ENCODE data around the gene ARNT2.

The ARNT2 gene

DNA sequence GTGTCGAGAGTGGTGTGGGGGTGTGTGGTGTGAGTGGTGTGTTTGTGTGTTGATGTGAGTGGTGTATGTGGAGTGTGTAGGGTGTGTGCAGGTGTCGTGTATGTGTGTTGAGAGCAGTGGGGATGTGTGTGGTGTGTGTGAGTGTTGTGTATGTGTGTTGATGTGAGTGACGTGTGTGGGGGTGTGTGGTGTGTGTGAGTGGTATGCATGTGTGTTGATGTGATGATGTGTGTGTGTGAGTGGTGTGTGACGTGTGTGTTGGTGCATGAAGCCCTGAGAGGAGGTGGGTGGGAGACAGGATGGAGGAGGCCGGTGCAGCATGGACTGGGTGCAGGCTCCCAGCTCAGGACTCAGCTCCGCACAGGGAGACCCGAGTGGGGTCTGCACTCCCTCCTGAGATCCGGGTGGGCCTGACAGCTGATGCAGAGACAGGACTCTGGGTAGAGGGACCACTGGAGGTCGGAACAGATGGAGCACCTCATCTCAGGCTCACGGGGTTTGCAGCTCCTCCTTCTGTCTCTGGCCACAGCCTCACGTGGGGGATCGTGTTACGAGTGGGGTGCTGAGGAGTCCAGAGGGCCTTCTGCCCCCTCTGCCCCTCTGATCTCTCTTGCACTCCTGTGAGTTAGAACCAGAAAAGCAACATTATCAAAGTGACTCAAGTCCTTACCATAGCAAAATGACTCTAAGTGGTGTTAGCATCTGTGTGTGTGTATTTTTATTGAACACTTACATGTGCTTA, 41.3 kb downstream of the ARNT2 start:
- Histone ChIP-seq H3K4me1 (ENCODE audit: low read depth, poor library complexity, severe bottlenecking) (no peaks in the 10 kb centered on the region), H3K4me3 (IDR thresholded peaks at IDR 0.05; ENCODE audit: insufficient read depth, low read depth, low read length) (no peak overlapping the region), H2AFZ (ENCODE audit: low read depth) (no peak overlapping the region), H3K9ac (no peak overlapping the region), H3K27me3 (ENCODE audit: insufficient read depth, low read depth) (no peaks in the 10 kb centered on the region), H3K79me2 (ENCODE audit: insufficient read depth, low read depth) (no peaks in the 10 kb centered on the region), H4K20me1 (ENCODE audit: insufficient read depth) (no peaks in the 10 kb centered on the region), H3K36me3 (ENCODE audit: insufficient read depth) (no peaks in the 10 kb centered on the region), H3K4me2 (no peak overlapping the region), H3K27ac (no peak overlapping the region)
- TF ChIP-seq, protein P1, sequence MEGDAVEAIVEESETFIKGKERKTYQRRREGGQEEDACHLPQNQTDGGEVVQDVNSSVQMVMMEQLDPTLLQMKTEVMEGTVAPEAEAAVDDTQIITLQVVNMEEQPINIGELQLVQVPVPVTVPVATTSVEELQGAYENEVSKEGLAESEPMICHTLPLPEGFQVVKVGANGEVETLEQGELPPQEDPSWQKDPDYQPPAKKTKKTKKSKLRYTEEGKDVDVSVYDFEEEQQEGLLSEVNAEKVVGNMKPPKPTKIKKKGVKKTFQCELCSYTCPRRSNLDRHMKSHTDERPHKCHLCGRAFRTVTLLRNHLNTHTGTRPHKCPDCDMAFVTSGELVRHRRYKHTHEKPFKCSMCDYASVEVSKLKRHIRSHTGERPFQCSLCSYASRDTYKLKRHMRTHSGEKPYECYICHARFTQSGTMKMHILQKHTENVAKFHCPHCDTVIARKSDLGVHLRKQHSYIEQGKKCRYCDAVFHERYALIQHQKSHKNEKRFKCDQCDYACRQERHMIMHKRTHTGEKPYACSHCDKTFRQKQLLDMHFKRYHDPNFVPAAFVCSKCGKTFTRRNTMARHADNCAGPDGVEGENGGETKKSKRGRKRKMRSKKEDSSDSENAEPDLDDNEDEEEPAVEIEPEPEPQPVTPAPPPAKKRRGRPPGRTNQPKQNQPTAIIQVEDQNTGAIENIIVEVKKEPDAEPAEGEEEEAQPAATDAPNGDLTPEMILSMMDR (conservative IDR thresholded peaks at IDR 0.05; ENCODE audit: low read depth, low read length), result no peak

- no peak overlapping the region for H3K4me2 ChIP-seq
- no peaks in the 10 kb centered on the region for H3K79me2 ChIP-seq (ENCODE audit: insufficient read depth, low read depth)
- H2AFZ ChIP-seq (ENCODE audit: low read depth), result no peak overlapping the region
- H4K20me1 ChIP-seq (ENCODE audit: insufficient read depth), result no peaks in the 10 kb centered on the region
- no peaks in the 10 kb centered on the region for H3K4me1 ChIP-seq (ENCODE audit: low read depth, poor library complexity, severe bottlenecking)
- H3K27ac ChIP-seq, result no peak overlapping the region
- H3K4me3 ChIP-seq (IDR thresholded peaks at IDR 0.05; ENCODE audit: insufficient read depth, low read depth, low read length), result no peak overlapping the region
- TF ChIP-seq, protein P1 (conservative IDR thresholded peaks at IDR 0.05; ENCODE audit: low read depth, low read length), result no peak
- no peaks in the 10 kb centered on the region for H3K36me3 ChIP-seq (ENCODE audit: insufficient read depth)
- H3K9ac ChIP-seq, result no peak overlapping the region
- no peaks in the 10 kb centered on the region for H3K27me3 ChIP-seq (ENCODE audit: insufficient read depth, low read depth)
Measured at GRCh38 chr15:80447077-80447476, 42.9 kb downstream of the ARNT2 start.

- Histone ChIP-seq H3K9ac (no peak overlapping the region), H3K27ac (no peak overlapping the region), H3K4me3 (IDR thresholded peaks at IDR 0.05; ENCODE audit: insufficient read depth, low read depth, low read length) (no peak overlapping the region), H3K27me3 (ENCODE audit: insufficient read depth, low read depth) (no peaks in the 10 kb centered on the region), H2AFZ (ENCODE audit: low read depth) (no peak overlapping the region), H3K79me2 (ENCODE audit: insufficient read depth, low read depth) (no peaks in the 10 kb centered on the region), H3K4me1 (ENCODE audit: low read depth, poor library complexity, severe bottlenecking) (no peaks in the 10 kb centered on the region), H4K20me1 (ENCODE audit: insufficient read depth) (no peaks in the 10 kb centered on the region), H3K36me3 (ENCODE audit: insufficient read depth) (no peaks in the 10 kb centered on the region), H3K4me2 (no peak overlapping the region)
- TF ChIP-seq, protein P1 (conservative IDR thresholded peaks at IDR 0.05; ENCODE audit: low read depth, low read length), result no peak
Measured at GRCh38 chr15:80449825-80450224, 45.6 kb downstream of the ARNT2 start.

- no peaks in the 10 kb centered on the region for H4K20me1 ChIP-seq (ENCODE audit: insufficient read depth)
- TF ChIP-seq, protein P1 (conservative IDR thresholded peaks at IDR 0.05; ENCODE audit: low read depth, low read length), result no peak
- no peak overlapping the region for H3K4me2 ChIP-seq
- H3K27ac ChIP-seq, result no peak overlapping the region
- no peak overlapping the region for H3K9ac ChIP-seq
- H3K4me1 ChIP-seq (ENCODE audit: low read depth, poor library complexity, severe bottlenecking), result no peaks in the 10 kb centered on the region
- H2AFZ ChIP-seq (ENCODE audit: low read depth), result no peak overlapping the region
- H3K79me2 ChIP-seq (ENCODE audit: insufficient read depth, low read depth), result no peaks in the 10 kb centered on the region
- no peaks in the 10 kb centered on the region for H3K27me3 ChIP-seq (ENCODE audit: insufficient read depth, low read depth)
- no peaks in the 10 kb centered on the region for H3K36me3 ChIP-seq (ENCODE audit: insufficient read depth)
- H3K4me3 ChIP-seq (IDR thresholded peaks at IDR 0.05; ENCODE audit: insufficient read depth, low read depth, low read length), result no peak overlapping the region
Measured at GRCh38 chr15:80450811-80451321, 46.7 kb downstream of the ARNT2 start.

Measured in KMS-11 (cell line).